ENCODE measurements around the gene KCNE1.
"Not testable (repeated sequence)": the region's sequence is repeated elsewhere in the genome, so short reads cannot be mapped to it uniquely, and the experiment has no call there.

The KCNE1 gene

GRCh38 chr21:34483435-34483834 is 28.6 kb downstream of the KCNE1 start:
- not testable (repeated sequence) for H3K36me3 ChIP-seq (ENCODE audit: control insufficient read depth in 4 of 4, insufficient read depth in 4 of 4, low read length in 3 of 4)

GRCh38 chr21:34467333-34467732 is 44.7 kb downstream of the KCNE1 start:
- H3K4me1 ChIP-seq (ENCODE audit: control extremely low read depth in 1 of 4, control insufficient read depth in 4 of 4, insufficient read depth in 4 of 4, low read length in 3 of 4); H3K9me3 ChIP-seq (ENCODE audit: control extremely low read depth in 1 of 5, control insufficient read depth in 4 of 5, insufficient read depth in 2 of 5, low read depth in 1 of 5, low read length in 4 of 5); H3K36me3 ChIP-seq (ENCODE audit: control insufficient read depth in 4 of 4, insufficient read depth in 4 of 4, low read length in 3 of 4); CTCF ChIA-PET; H3K27ac ChIP-seq (ENCODE audit: insufficient read depth in 1 of 2, low read depth in 1 of 2, low read length in 2 of 2, poor library complexity in 1 of 2, severe bottlenecking in 2 of 2); DNase-seq; POLR2A ChIA-PET; H3K27me3 ChIP-seq (replicated peaks in 2 of 5; ENCODE audit: control insufficient read depth in 4 of 5, insufficient read depth in 5 of 5, low read length in 4 of 5); H3K4me3 ChIP-seq (ENCODE audit: control insufficient read depth in 1 of 7, extremely low read depth in 1 of 7, insufficient read depth in 4 of 7, low read depth in 2 of 7, low read length in 6 of 7): not testable (repeated sequence)
- WGBS (ENCODE audit: insufficient coverage), result no CpG with 5 or more reads among the region's 3 CpGs

More at GRCh38 chr21:34483435-34483834, 28.6 kb downstream of the KCNE1 start:
- H3K4me3 ChIP-seq (ENCODE audit: control insufficient read depth in 1 of 7, extremely low read depth in 1 of 7, insufficient read depth in 4 of 7, low read depth in 2 of 7, low read length in 6 of 7); H3K9me3 ChIP-seq (ENCODE audit: control extremely low read depth in 1 of 5, control insufficient read depth in 4 of 5, insufficient read depth in 2 of 5, low read depth in 1 of 5, low read length in 4 of 5); CTCF ChIA-PET; DNase-seq; H3K4me1 ChIP-seq (ENCODE audit: control extremely low read depth in 1 of 4, control insufficient read depth in 4 of 4, insufficient read depth in 4 of 4, low read length in 3 of 4); H3K27me3 ChIP-seq (replicated peaks in 2 of 5; ENCODE audit: control insufficient read depth in 4 of 5, insufficient read depth in 5 of 5, low read length in 4 of 5); H3K27ac ChIP-seq (ENCODE audit: insufficient read depth in 1 of 2, low read depth in 1 of 2, low read length in 2 of 2, poor library complexity in 1 of 2, severe bottlenecking in 2 of 2); POLR2A ChIA-PET: not testable (repeated sequence)
- WGBS (ENCODE audit: insufficient coverage), result no CpG with 5 or more reads among the region's 3 CpGs

DNA sequence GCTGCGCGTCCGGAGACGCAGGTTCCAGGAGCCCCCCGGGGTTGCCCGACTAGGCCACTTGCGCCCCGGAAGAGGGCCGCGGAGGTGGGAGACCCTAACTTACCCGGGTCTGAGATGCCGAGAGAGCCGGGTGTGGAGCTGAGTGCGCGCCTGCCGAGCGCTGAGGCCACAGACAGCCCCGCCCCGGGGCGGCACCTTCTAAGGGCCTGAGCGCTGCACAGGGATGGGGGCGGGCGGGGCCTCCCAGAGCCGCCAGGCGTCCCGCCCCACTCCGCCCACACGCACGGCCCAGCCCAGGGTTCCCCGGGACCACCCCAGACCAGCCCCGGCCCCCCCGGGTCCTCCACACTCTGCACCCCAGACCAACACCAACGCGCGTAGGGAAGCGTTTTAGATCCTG is 52.6 kb downstream of the KCNE1 start:
- WGBS (ENCODE audit: insufficient coverage), result no CpG with 5 or more reads among the region's 36 CpGs
- H3K27ac ChIP-seq (ENCODE audit: insufficient read depth in 1 of 2, low read depth in 1 of 2, low read length in 2 of 2, poor library complexity in 1 of 2, severe bottlenecking in 2 of 2); H3K9me3 ChIP-seq (ENCODE audit: control extremely low read depth in 1 of 5, control insufficient read depth in 4 of 5, insufficient read depth in 2 of 5, low read depth in 1 of 5, low read length in 4 of 5); H3K4me1 ChIP-seq (ENCODE audit: control extremely low read depth in 1 of 4, control insufficient read depth in 4 of 4, insufficient read depth in 4 of 4, low read length in 3 of 4); H3K27me3 ChIP-seq (replicated peaks in 2 of 5; ENCODE audit: control insufficient read depth in 4 of 5, insufficient read depth in 5 of 5, low read length in 4 of 5); DNase-seq; CTCF ChIA-PET; H3K4me3 ChIP-seq (ENCODE audit: control insufficient read depth in 1 of 7, extremely low read depth in 1 of 7, insufficient read depth in 4 of 7, low read depth in 2 of 7, low read length in 6 of 7); H3K36me3 ChIP-seq (ENCODE audit: control insufficient read depth in 4 of 4, insufficient read depth in 4 of 4, low read length in 3 of 4); POLR2A ChIA-PET: not testable (repeated sequence)

DNA sequence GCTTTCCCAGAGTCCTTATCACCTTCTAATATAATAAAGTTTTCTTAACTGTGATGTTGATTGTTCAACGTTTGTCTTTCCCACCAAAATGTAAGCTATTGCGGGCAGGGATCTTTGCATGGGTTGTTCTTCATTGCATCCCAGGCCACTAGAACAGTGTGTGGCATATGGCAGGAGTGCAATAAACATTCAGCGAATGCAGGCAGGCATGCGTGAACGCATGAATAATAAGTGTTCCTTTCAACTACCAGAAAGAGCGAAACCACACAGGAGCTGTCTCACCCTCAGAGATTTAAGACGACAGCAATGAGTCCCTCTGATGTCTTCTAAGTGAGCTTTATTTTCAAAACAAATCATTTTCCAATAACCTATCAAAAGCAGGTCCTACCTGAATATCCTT is 53.7 kb downstream of the KCNE1 start:
- H3K36me3 ChIP-seq (ENCODE audit: control insufficient read depth in 4 of 4, insufficient read depth in 4 of 4, low read length in 3 of 4); H3K27me3 ChIP-seq (replicated peaks in 2 of 5; ENCODE audit: control insufficient read depth in 4 of 5, insufficient read depth in 5 of 5, low read length in 4 of 5); H3K9me3 ChIP-seq (ENCODE audit: control extremely low read depth in 1 of 5, control insufficient read depth in 4 of 5, insufficient read depth in 2 of 5, low read depth in 1 of 5, low read length in 4 of 5); POLR2A ChIA-PET; H3K4me1 ChIP-seq (ENCODE audit: control extremely low read depth in 1 of 4, control insufficient read depth in 4 of 4, insufficient read depth in 4 of 4, low read length in 3 of 4); DNase-seq; H3K27ac ChIP-seq (ENCODE audit: insufficient read depth in 1 of 2, low read depth in 1 of 2, low read length in 2 of 2, poor library complexity in 1 of 2, severe bottlenecking in 2 of 2); H3K4me3 ChIP-seq (ENCODE audit: control insufficient read depth in 1 of 7, extremely low read depth in 1 of 7, insufficient read depth in 4 of 7, low read depth in 2 of 7, low read length in 6 of 7); CTCF ChIA-PET: not testable (repeated sequence)
- no CpG with 5 or more reads among the region's 7 CpGs for WGBS (ENCODE audit: insufficient coverage)

- POLR2A ChIA-PET, result not testable (repeated sequence)
Measured at GRCh38 chr21:34456180-34456579, 55.8 kb downstream of the KCNE1 start.

DNA sequence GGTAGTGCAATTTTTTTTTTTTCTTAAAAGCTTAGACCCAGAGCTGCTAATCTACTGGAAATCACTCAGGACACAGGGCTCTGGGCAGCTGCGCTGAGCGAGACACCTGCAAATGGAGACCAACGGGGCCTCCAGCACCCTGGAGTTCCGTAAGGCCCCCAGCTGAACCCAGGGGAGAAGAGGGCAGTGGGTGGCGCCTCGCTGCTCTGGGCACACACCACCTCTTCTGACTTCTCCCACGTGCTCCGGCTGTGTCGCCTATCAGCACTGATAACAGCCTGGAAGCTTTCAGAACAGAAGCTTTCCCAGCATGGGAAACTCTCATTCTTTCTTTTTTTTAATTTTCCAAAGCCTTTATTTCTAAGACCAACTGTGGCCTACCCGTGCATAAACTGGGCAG is 56.4 kb downstream of the KCNE1 start:
- WGBS (ENCODE audit: insufficient coverage), result no CpG with 5 or more reads among the region's 10 CpGs
- H3K4me3 ChIP-seq (ENCODE audit: control insufficient read depth in 1 of 7, extremely low read depth in 1 of 7, insufficient read depth in 4 of 7, low read depth in 2 of 7, low read length in 6 of 7); H3K27me3 ChIP-seq (replicated peaks in 2 of 5; ENCODE audit: control insufficient read depth in 4 of 5, insufficient read depth in 5 of 5, low read length in 4 of 5); CTCF ChIA-PET; H3K36me3 ChIP-seq (ENCODE audit: control insufficient read depth in 4 of 4, insufficient read depth in 4 of 4, low read length in 3 of 4); H3K27ac ChIP-seq (ENCODE audit: insufficient read depth in 1 of 2, low read depth in 1 of 2, low read length in 2 of 2, poor library complexity in 1 of 2, severe bottlenecking in 2 of 2); H3K9me3 ChIP-seq (ENCODE audit: control extremely low read depth in 1 of 5, control insufficient read depth in 4 of 5, insufficient read depth in 2 of 5, low read depth in 1 of 5, low read length in 4 of 5); POLR2A ChIA-PET; H3K4me1 ChIP-seq (ENCODE audit: control extremely low read depth in 1 of 4, control insufficient read depth in 4 of 4, insufficient read depth in 4 of 4, low read length in 3 of 4); DNase-seq: not testable (repeated sequence)

More at GRCh38 chr21:34456180-34456579, 55.8 kb downstream of the KCNE1 start:
- H3K9me3 ChIP-seq (ENCODE audit: control extremely low read depth in 1 of 5, control insufficient read depth in 4 of 5, insufficient read depth in 2 of 5, low read depth in 1 of 5, low read length in 4 of 5); H3K4me1 ChIP-seq (ENCODE audit: control extremely low read depth in 1 of 4, control insufficient read depth in 4 of 4, insufficient read depth in 4 of 4, low read length in 3 of 4); H3K27me3 ChIP-seq (replicated peaks in 2 of 5; ENCODE audit: control insufficient read depth in 4 of 5, insufficient read depth in 5 of 5, low read length in 4 of 5); H3K36me3 ChIP-seq (ENCODE audit: control insufficient read depth in 4 of 4, insufficient read depth in 4 of 4, low read length in 3 of 4); CTCF ChIA-PET; H3K4me3 ChIP-seq (ENCODE audit: control insufficient read depth in 1 of 7, extremely low read depth in 1 of 7, insufficient read depth in 4 of 7, low read depth in 2 of 7, low read length in 6 of 7); DNase-seq; H3K27ac ChIP-seq (ENCODE audit: insufficient read depth in 1 of 2, low read depth in 1 of 2, low read length in 2 of 2, poor library complexity in 1 of 2, severe bottlenecking in 2 of 2): not testable (repeated sequence)
- WGBS (ENCODE audit: insufficient coverage), result no CpG with 5 or more reads among the region's 6 CpGs

DNA sequence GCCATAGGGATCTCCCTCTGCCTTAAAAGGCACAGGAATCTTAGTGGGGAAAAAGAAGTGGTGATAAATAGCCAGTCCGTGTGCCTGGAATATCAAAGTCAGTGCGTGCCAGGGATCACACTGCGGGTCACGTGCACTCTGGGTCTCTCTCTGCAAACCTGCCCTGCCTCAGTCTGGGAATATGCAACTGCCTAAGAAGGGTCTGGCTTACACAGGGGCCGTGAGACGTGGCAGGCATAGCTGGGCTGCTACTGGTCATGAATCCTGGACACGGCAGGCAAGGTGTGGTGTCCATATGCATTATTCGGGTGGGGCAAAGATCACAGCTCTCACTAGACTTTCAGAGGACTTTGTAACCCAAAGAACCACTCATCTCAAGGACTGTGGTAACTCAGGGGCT is 65.0 kb downstream of the KCNE1 start:
- POLR2A ChIA-PET; H3K27ac ChIP-seq (ENCODE audit: insufficient read depth in 1 of 2, low read depth in 1 of 2, low read length in 2 of 2, poor library complexity in 1 of 2, severe bottlenecking in 2 of 2); H3K4me1 ChIP-seq (ENCODE audit: control extremely low read depth in 1 of 4, control insufficient read depth in 4 of 4, insufficient read depth in 4 of 4, low read length in 3 of 4); H3K36me3 ChIP-seq (ENCODE audit: control insufficient read depth in 4 of 4, insufficient read depth in 4 of 4, low read length in 3 of 4); H3K27me3 ChIP-seq (replicated peaks in 2 of 5; ENCODE audit: control insufficient read depth in 4 of 5, insufficient read depth in 5 of 5, low read length in 4 of 5); DNase-seq; H3K9me3 ChIP-seq (ENCODE audit: control extremely low read depth in 1 of 5, control insufficient read depth in 4 of 5, insufficient read depth in 2 of 5, low read depth in 1 of 5, low read length in 4 of 5); H3K4me3 ChIP-seq (ENCODE audit: control insufficient read depth in 1 of 7, extremely low read depth in 1 of 7, insufficient read depth in 4 of 7, low read depth in 2 of 7, low read length in 6 of 7); CTCF ChIA-PET: not testable (repeated sequence)
- WGBS (ENCODE audit: insufficient coverage), result no CpG with 5 or more reads among the region's 8 CpGs

DNA sequence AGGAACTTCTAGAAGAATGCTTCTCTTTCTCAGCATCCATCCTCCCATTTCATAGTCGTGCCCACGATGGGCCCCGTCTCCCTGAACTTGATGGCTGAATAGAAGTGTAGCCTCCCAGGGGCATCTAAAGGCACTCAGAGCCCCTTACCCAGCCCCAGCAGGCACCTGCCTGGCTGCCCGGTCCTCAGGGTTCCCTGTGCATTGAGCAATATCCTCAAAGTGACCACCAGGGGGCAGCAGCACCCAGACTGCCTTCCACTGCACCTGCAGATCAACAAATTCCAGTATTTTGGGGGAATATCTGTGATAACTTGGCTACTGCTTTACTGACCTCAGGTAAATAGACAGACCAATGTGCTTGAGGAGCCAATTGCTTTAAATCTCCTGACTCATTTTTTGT is 68.5 kb downstream of the KCNE1 start:
- H3K4me3 ChIP-seq (ENCODE audit: control insufficient read depth in 1 of 7, extremely low read depth in 1 of 7, insufficient read depth in 4 of 7, low read depth in 2 of 7, low read length in 6 of 7); CTCF ChIA-PET; H3K4me1 ChIP-seq (ENCODE audit: control extremely low read depth in 1 of 4, control insufficient read depth in 4 of 4, insufficient read depth in 4 of 4, low read length in 3 of 4); H3K9me3 ChIP-seq (ENCODE audit: control extremely low read depth in 1 of 5, control insufficient read depth in 4 of 5, insufficient read depth in 2 of 5, low read depth in 1 of 5, low read length in 4 of 5); DNase-seq; H3K27ac ChIP-seq (ENCODE audit: insufficient read depth in 1 of 2, low read depth in 1 of 2, low read length in 2 of 2, poor library complexity in 1 of 2, severe bottlenecking in 2 of 2); POLR2A ChIA-PET; H3K36me3 ChIP-seq (ENCODE audit: control insufficient read depth in 4 of 4, insufficient read depth in 4 of 4, low read length in 3 of 4); H3K27me3 ChIP-seq (replicated peaks in 2 of 5; ENCODE audit: control insufficient read depth in 4 of 5, insufficient read depth in 5 of 5, low read length in 4 of 5): not testable (repeated sequence)
- no CpG with 5 or more reads among the region's 4 CpGs for WGBS (ENCODE audit: insufficient coverage)

Measured in common myeloid progenitor, CD34-positive (primary cell).